HepG2 (cell line): Measurements from ENCODE around the gene ZBTB7C. TPM values are rescaled to one million over a fixed set of nuclear protein-coding genes. Genes with fewer than 3 reads are reported as not detected.

Experiments
- ATAC-seq: fragments of 200-7000 bp; cut with Tn5 transposase; 3 replicates; pipeline ENCODE4 v1.9.1; 2020; ENCODE audit warnings: mild to moderate bottlenecking, moderate library complexity
- BruUV-seq: library from RNA; stranded (reverse); fragments of 400-500 nt; replicated peaks from 2 replicates; lab custom pipeline; 2021; lab: Mats Ljungman, UMichigan
- CTCF ChIA-PET: fragments of 300-600 bp; formaldehyde crosslinking; extraction: SDS; loops from one replicate; lab custom pipeline; 2021; ENCODE audit warnings: low total read pairs, inconsistent platforms, low intra/inter-chr PET ratio; lab: Yijun Ruan, JAX
- POLR2A ChIA-PET: fragments of 350-600 bp; sonication (Branson Sonifier 250); formaldehyde crosslinking; loops from one replicate; lab custom pipeline; 2020; ENCODE audit warnings: antibody characterized with exemption, inconsistent platforms; lab: Yijun Ruan, JAX
- DNase-seq: peaks from one replicate; pipeline ENCODE4 v3.0.0-alpha.2; 2015; ENCODE audit warnings: low spot score
- FAIRE-seq: peaks from 3 replicates; lab custom pipeline; 2011; peaks lifted over from hg19 to GRCh38; lab: Jason Lieb, UNC
- H2AFZ ChIP-seq: one replicate; pipeline ENCODE4 v1.6.1; 2011; ENCODE audit warnings: low read length, inconsistent platforms
- H3K27ac ChIP-seq: fragments of 300-600 bp; 3 replicates; pipeline ENCODE4 v1.8.0; 2011; ENCODE audit warnings: mixed run types, mild to moderate bottlenecking, mixed read lengths, low read length, inconsistent platforms; ENCODE audit not compliant: insufficient read depth; ENCODE audit errors: extremely low read length
- H3K27me3 ChIP-seq, 2 experiments: fragments of 200-600 bp in 1 of 2; 2 replicates in 1 of 2; 3 replicates in 1 of 2; pipeline versions ENCODE4 v1.6.0 to v1.8.0; 2011; ENCODE audit warnings: low read length in 2 of 2, mild to moderate bottlenecking in 2 of 2, moderate library complexity in 2 of 2, inconsistent platforms in 1 of 2; ENCODE audit not compliant: insufficient read depth in 2 of 2, control insufficient read depth in 1 of 2
- H3K36me3 ChIP-seq, 2 experiments: fragments of 200-600 bp in 1 of 2; replicated peaks in 1 of 2; 2 replicates in 1 of 2; 3 replicates in 1 of 2; pipeline versions ENCODE4 v1.5.1 to v1.8.0; 2011; ENCODE audit warnings: low read length in 2 of 2, inconsistent platforms in 1 of 2; ENCODE audit not compliant: insufficient read depth in 2 of 2, control insufficient read depth in 1 of 2
- H3K4me1 ChIP-seq: 2 replicates; pipeline ENCODE4 v1.5.1; 2012; ENCODE audit warnings: low read length, inconsistent platforms; ENCODE audit not compliant: insufficient read depth
- H3K4me2 ChIP-seq: 2 replicates; pipeline ENCODE4 v1.6.0; 2011; ENCODE audit warnings: low read depth, low read length, inconsistent platforms
- H3K4me3 ChIP-seq, 3 experiments: fragments of 200-600 bp in 1 of 3; sonication (generic), shearing (Covaris generic) in 1 of 3; replicated peaks in 1 of 3; 2 replicates each; pipeline ENCODE4 v1.5.1; 2011 to 2016; ENCODE audit warnings: low read length in 3 of 3, inconsistent platforms in 2 of 3, low read depth in 2 of 3, mild to moderate bottlenecking in 2 of 3, control low read depth in 1 of 3, mixed read lengths in 1 of 3; ENCODE audit not compliant: insufficient read depth in 1 of 3
- H3K79me2 ChIP-seq: one replicate; pipeline ENCODE4 v1.6.1; 2011; ENCODE audit warnings: low read length, inconsistent platforms; ENCODE audit not compliant: insufficient read depth
- H3K9ac ChIP-seq: 2 replicates; pipeline ENCODE4 v1.6.0; 2011; ENCODE audit warnings: mild to moderate bottlenecking, low read depth, low read length, inconsistent platforms; ENCODE audit not compliant: insufficient read depth
- H3K9me3 ChIP-seq: 2 replicates; pipeline ENCODE4 v1.5.1; 2012; ENCODE audit warnings: mild to moderate bottlenecking, low read length
- H4K20me1 ChIP-seq: 2 replicates; pipeline ENCODE4 v1.6.0; 2011; ENCODE audit warnings: inconsistent platforms, mild to moderate bottlenecking, low read length, moderate library complexity; ENCODE audit not compliant: insufficient read depth
- ELF3 ChIP-seq: IDR thresholded peaks from 2 replicates; pipeline ENCODE4 v1.6.1; 2016; ENCODE audit warnings: missing genetic modification reagents, missing compliant biosample characterization
- HDAC2 ChIP-seq: sonication (generic); formaldehyde crosslinking; IDR thresholded peaks from 2 replicates; pipeline ENCODE4 v1.4.0; 2020; ENCODE audit warnings: missing genetic modification reagents
- IRX3 ChIP-seq: sonication (generic); formaldehyde crosslinking; IDR thresholded peaks from 2 replicates; pipeline ENCODE4 v1.8.1; 2023; ENCODE audit warnings: mild to moderate bottlenecking, low read depth, missing genetic modification reagents, borderline replicate concordance
- SMAD9 ChIP-seq: sonication (generic); formaldehyde crosslinking; IDR thresholded peaks from 2 replicates; pipeline ENCODE4 v1.5.1; 2020; ENCODE audit warnings: mild to moderate bottlenecking, missing genetic modification reagents
- ZBTB2 ChIP-seq: sonication (generic); formaldehyde crosslinking; IDR thresholded peaks from 2 replicates; pipeline ENCODE4 v1.8.0; 2022; ENCODE audit warnings: low read depth, missing genetic modification reagents
- ZMAT3 ChIP-seq: sonication (generic); formaldehyde crosslinking; conservative IDR thresholded peaks from 2 replicates; pipeline ENCODE4 v1.7.0; 2021; ENCODE audit warnings: missing genetic modification reagents
- ZNF446 ChIP-seq: sonication (generic); formaldehyde crosslinking; IDR thresholded peaks from 2 replicates; pipeline ENCODE4 v1.5.0; 2020; ENCODE audit warnings: mild to moderate bottlenecking, missing genetic modification reagents
- ZNF558 ChIP-seq: sonication (generic); formaldehyde crosslinking; IDR thresholded peaks from 2 replicates; pipeline ENCODE4 v1.9.0; 2022; ENCODE audit warnings: mild to moderate bottlenecking, missing genetic modification reagents, borderline replicate concordance
- ZNF563 ChIP-seq: sonication (generic); formaldehyde crosslinking; IDR thresholded peaks from 2 replicates; pipeline ENCODE4 v1.8.0; 2022; ENCODE audit warnings: mild to moderate bottlenecking, moderate library complexity, missing genetic modification reagents
- ZNF598 ChIP-seq: sonication (generic); formaldehyde crosslinking; IDR thresholded peaks from 2 replicates; pipeline ENCODE4 v1.5.1; 2020; ENCODE audit warnings: mild to moderate bottlenecking, missing genetic modification reagents, borderline replicate concordance
- ZNF678 ChIP-seq: sonication (generic); formaldehyde crosslinking; IDR thresholded peaks from 2 replicates; pipeline ENCODE4 v1.4.0; 2020; ENCODE audit warnings: mild to moderate bottlenecking, missing genetic modification reagents
- ZNF704 ChIP-seq: sonication (generic); formaldehyde crosslinking; IDR thresholded peaks from 2 replicates; pipeline ENCODE4 v1.8.1; 2023; ENCODE audit warnings: mild to moderate bottlenecking, inconsistent platforms, moderate library complexity, missing genetic modification reagents, borderline replicate concordance
- ZNF737 ChIP-seq: sonication (generic); formaldehyde crosslinking; IDR thresholded peaks from 2 replicates; pipeline ENCODE4 v1.5.0; 2020; ENCODE audit warnings: missing genetic modification reagents, mild to moderate bottlenecking, borderline replicate concordance
- ZNF761 ChIP-seq: sonication (generic); formaldehyde crosslinking; conservative IDR thresholded peaks from 2 replicates; pipeline ENCODE4 v1.4.0; 2020; ENCODE audit warnings: mild to moderate bottlenecking, missing genetic modification reagents
- ZNF878 ChIP-seq: sonication (generic); formaldehyde crosslinking; IDR thresholded peaks from 2 replicates; pipeline ENCODE4 v1.8.1; 2023; ENCODE audit warnings: mild to moderate bottlenecking, missing genetic modification reagents, moderate library complexity
- ZSCAN21 ChIP-seq: sonication (generic); formaldehyde crosslinking; IDR thresholded peaks from 2 replicates; pipeline ENCODE4 v1.8.0; 2022; ENCODE audit warnings: mild to moderate bottlenecking, missing genetic modification reagents, moderate library complexity, borderline replicate concordance
- WGBS: methylation state at CpG from one replicate; pipeline ENCODE4 v1.1.6; 2017; ENCODE audit warnings: low lambda C conversion rate; 5-methylcytosine and 5-hydroxymethylcytosine counted together
- in situ Hi-C: cut with HindIII; loops from 2 replicates; pipeline ENCODE4 v1.10.0; 2017; ENCODE audit warnings: low pct_unique_long_range_greater_than_20kb; ENCODE audit not compliant: extremely low pct_ligation_motif_present
- intact Hi-C: fragments of 100-400 bp; cut with micrococcal nuclease; formaldehyde crosslinking; loops from one replicate; pipeline ENCODE4 v1.10.0; 2022; ENCODE audit not compliant: unreplicated experiment
- polyA plus RNA-seq, 8 experiments: library from polyadenylated mRNA; depleted of rRNA in 3 of 8; stranded (reverse) in 7 of 8; unstranded in 1 of 8; fragments of >200 nt; fragmentation: Illumina TruSeq in 4 of 8; extraction: Trizol in 4 of 8; gene quantifications; 2 replicates each; pipeline versions ENCODE4 v1.2.1 to v1.2.3, GENCODE V29; 2011 to 2016; ENCODE audit warnings: low read depth in 4 of 8, missing spikeins in 1 of 8, mixed read lengths in 1 of 8; ENCODE audit not compliant: insufficient read depth in 1 of 8
- total RNA-seq, 5 experiments: library from RNA; depleted of rRNA; stranded (reverse); fragments of >200 nt; fragmentation: Illumina TruSeq; extraction: Trizol; gene quantifications; 2 replicates each; pipeline ENCODE4 v1.2.3, GENCODE V29; 2016; ENCODE audit warnings: low read depth in 1 of 5

ZBTB7C gene
- total and polyA plus RNA-seq, 2 of the 13 experiments (the other 11 are each of a cell fraction or from before 2014, with no cell fraction given): 0.01 to 0.04 TPM

GRCh38 chr18:48308027-48308635 is 101.1 kb downstream of the ZBTB7C start:
- CTCF ChIA-PET: no interaction called here
- no peak for FAIRE-seq

More at GRCh38 chr18:48308027-48308635, 101.1 kb downstream of the ZBTB7C start:
- H4K20me1 ChIP-seq: no peaks in the 10 kb centered on the region
- H3K27me3 ChIP-seq: peaks cover 0 to 24% of the 10 kb centered on the region in 2 experiments; a peak in 3 of 5 replicates
- WGBS: 0% methylated on average over 3 of the region's 3 CpGs
- H3K4me3 ChIP-seq: no peak overlapping the region
- in situ Hi-C loops: no loop called here
- no peak overlapping the region for H2AFZ ChIP-seq
- no peaks in the 10 kb centered on the region for H3K36me3 ChIP-seq
- H3K9ac ChIP-seq: no peak overlapping the region
- POLR2A ChIA-PET: no interaction called here
- no peaks in the 10 kb centered on the region for H3K9me3 ChIP-seq
- no peak for DNase-seq
- no peak overlapping the region for H3K4me2 ChIP-seq
- BruUV-seq: no TSS peak
- H3K4me1 ChIP-seq: no peaks in the 10 kb centered on the region
- TF ChIP-seq ZNF678 (CRISPR knock-in tag) (no peak), ZNF761 (CRISPR knock-in tag) (no peak), ZNF598 (no peak), ZSCAN21 (CRISPR knock-in tag) (no peak), ZNF563 (CRISPR knock-in tag) (no peak), ZNF558 (no peak), ZNF704 (CRISPR knock-in tag) (no peak), IRX3 (CRISPR knock-in tag) (no peak), SMAD9 (CRISPR knock-in tag) (no peak), ZNF878 (no peak), ZBTB2 (no peak), ZNF737 (CRISPR knock-in tag) (no peak), ELF3 (CRISPR knock-in tag) (no peak), HDAC2 (no peak), ZNF446 (CRISPR knock-in tag) (no peak), ZMAT3 (CRISPR knock-in tag) (no peak)
- TF ChIP-seq, all 625 proteins: peak for 0
- no peak overlapping the region for H3K27ac ChIP-seq
- no peak for ATAC-seq
- no peaks in the 10 kb centered on the region for H3K79me2 ChIP-seq
- intact Hi-C loops: no loop called here
